PC-3 (cell line): ENCODE data around the gene AGAP5. TPM values are rescaled to one million over a fixed set of nuclear protein-coding genes. Genes with fewer than 3 reads are reported as not detected.
"Not testable (repeated sequence)": the region's sequence is repeated elsewhere in the genome, so short reads cannot be mapped to it uniquely, and the experiment has no call there.

ENCODE experiments used
- ATAC-seq: fragments of 200-7000 bp; cut with Tn5 transposase; 2 replicates; pipeline ENCODE4 v1.9.1; 2020; ENCODE audit warnings: mild to moderate bottlenecking, moderate library complexity
- BruUV-seq: library from RNA; stranded (reverse); fragments of 400-500 nt; replicated peaks from 2 replicates; lab custom pipeline; 2021; lab: Mats Ljungman, UMichigan
- CTCF ChIA-PET: fragments of 300-600 bp; sonication (Branson Sonifier 250); formaldehyde crosslinking; loops from one replicate; lab custom pipeline; 2022; ENCODE audit warnings: antibody characterized with exemption; lab: Charles Lee
- POLR2A ChIA-PET: fragments of 300-600 bp; sonication (Branson Sonifier 250); formaldehyde crosslinking; loops from one replicate; lab custom pipeline; 2022; ENCODE audit warnings: antibody characterized with exemption; ENCODE audit not compliant: unreplicated experiment; lab: Charles Lee
- DNase-seq: peaks from one replicate; pipeline ENCODE4 v3.0.0-alpha.2; 2015
- H2AFZ ChIP-seq: fragments of 300-600 bp; sonication (generic); 2 replicates; pipeline ENCODE4 v1.6.0; 2016; ENCODE audit warnings: antibody characterized with exemption, low read length
- H3F3A ChIP-seq: fragments of 300-600 bp; sonication (generic); one replicate; pipeline ENCODE4 v1.6.0; 2017; ENCODE audit warnings: antibody characterized with exemption, low read length, control low read depth, mild to moderate bottlenecking; ENCODE audit not compliant: unreplicated experiment
- H3K27ac ChIP-seq: fragments of 300-600 bp; sonication (generic); 2 replicates; pipeline ENCODE4 v1.5.1; 2016; ENCODE audit warnings: mild to moderate bottlenecking, low read length
- H3K27me3 ChIP-seq: fragments of 300-600 bp; sonication (generic); 2 replicates; pipeline ENCODE4 v1.6.1; 2016; ENCODE audit warnings: low read length, mixed read lengths
- H3K36me3 ChIP-seq: fragments of 300-600 bp; sonication (generic); 2 replicates; pipeline ENCODE4 v1.6.1; 2016; ENCODE audit warnings: low read depth, mixed run types, low read length, mixed read lengths
- H3K4me1 ChIP-seq: fragments of 300-600 bp; sonication (generic); 2 replicates; pipeline ENCODE4 v1.5.1; 2016; ENCODE audit warnings: low read length; ENCODE audit not compliant: insufficient read depth
- H3K4me2 ChIP-seq: fragments of 300-600 bp; sonication (generic); 2 replicates; pipeline ENCODE4 v1.6.0; 2016; ENCODE audit warnings: low read length
- H3K4me3 ChIP-seq: fragments of 300-600 bp; sonication (generic); 2 replicates; pipeline ENCODE4 v1.5.1; 2016; ENCODE audit warnings: mild to moderate bottlenecking, low read length, mixed read lengths
- H3K79me2 ChIP-seq: fragments of 300-600 bp; sonication (generic); 2 replicates; pipeline ENCODE4 v1.6.1; 2017; ENCODE audit warnings: low read length, mixed read lengths
- H3K9ac ChIP-seq: fragments of 300-600 bp; sonication (generic); 2 replicates; pipeline ENCODE4 v1.6.0; 2016; ENCODE audit warnings: mild to moderate bottlenecking, low read length
- H3K9me2 ChIP-seq: fragments of 300-600 bp; sonication (generic); replicated peaks from 2 replicates; pipeline ENCODE4 v1.6.1; 2016; ENCODE audit warnings: mixed run types, low read length, mixed read lengths
- H3K9me3 ChIP-seq: fragments of 300-600 bp; sonication (generic); 2 replicates; pipeline ENCODE4 v1.6.1; 2016; ENCODE audit warnings: low read length, mixed read lengths
- H4K20me1 ChIP-seq: fragments of 300-600 bp; sonication (generic); 2 replicates; pipeline ENCODE4 v1.6.1; 2016; ENCODE audit warnings: low read length, mixed read lengths
- intact Hi-C: fragments of 100-400 bp; cut with micrococcal nuclease; formaldehyde crosslinking; loops from 2 replicates; pipeline ENCODE4 v1.9.0; 2023
- total RNA-seq: library from RNA; depleted of rRNA; stranded (reverse); fragments of >200 nt; gene quantifications from 2 replicates; pipeline ENCODE4 v1.2.3, GENCODE V29; 2014

The AGAP5 gene
- total RNA-seq, 1 experiment from 2014 or later = 15.0 TPM

DNA sequence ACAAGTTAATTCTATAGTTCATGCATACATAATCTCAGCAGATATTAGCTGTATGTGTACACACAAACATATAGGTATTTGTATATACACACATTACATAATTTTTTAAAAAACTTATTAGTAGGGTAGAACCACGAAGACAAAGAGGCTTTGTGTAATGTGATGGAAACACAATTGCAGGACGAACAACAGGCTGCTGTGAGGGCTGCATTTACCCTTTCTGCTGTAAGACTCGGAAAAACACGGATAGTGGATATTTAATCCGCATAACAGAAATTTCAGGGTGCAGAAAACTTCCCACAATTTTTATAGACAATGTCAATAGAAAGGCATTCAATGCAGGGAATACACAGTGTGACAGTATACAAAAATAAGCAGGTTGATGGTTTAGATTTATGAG, 13.8 kb upstream of the AGAP5 start:
- H2AFZ ChIP-seq, POLR2A ChIA-PET, CTCF ChIA-PET, H3K4me1 ChIP-seq, H4K20me1 ChIP-seq, BruUV-seq, H3K27me3 ChIP-seq, H3K4me3 ChIP-seq, H3K4me2 ChIP-seq, H3K9ac ChIP-seq, H3F3A ChIP-seq, H3K79me2 ChIP-seq, DNase-seq, ATAC-seq, H3K9me3 ChIP-seq, intact Hi-C loops, H3K27ac ChIP-seq, H3K9me2 ChIP-seq: not testable (repeated sequence)
- H3K36me3 ChIP-seq = peaks cover 16% of the 10 kb centered on the region

GRCh38 chr10:73708122-73708521, 10.2 kb upstream of the AGAP5 start:
- peaks cover 25% of the 10 kb centered on the region for H3K4me1 ChIP-seq
- H3K27ac ChIP-seq, H3K4me2 ChIP-seq, H3K9me3 ChIP-seq, H3K27me3 ChIP-seq, POLR2A ChIA-PET, H4K20me1 ChIP-seq, H3K4me3 ChIP-seq, H3K9ac ChIP-seq, CTCF ChIA-PET, H3K9me2 ChIP-seq, intact Hi-C loops, BruUV-seq, H3F3A ChIP-seq, H2AFZ ChIP-seq, H3K79me2 ChIP-seq, H3K36me3 ChIP-seq: not testable (repeated sequence)
- DNase-seq = peak; percentile 7
- peak; percentile 50; the same call in 1 of the 2 replicates for ATAC-seq

GRCh38 chr10:73707628-73708027, 9.7 kb upstream of the AGAP5 start:
- POLR2A ChIA-PET, H3K4me2 ChIP-seq, H3K9ac ChIP-seq, H3K27me3 ChIP-seq, H4K20me1 ChIP-seq, H3K4me3 ChIP-seq, H3K27ac ChIP-seq, H3K79me2 ChIP-seq, intact Hi-C loops, H2AFZ ChIP-seq, H3K9me2 ChIP-seq, H3K9me3 ChIP-seq, BruUV-seq, H3F3A ChIP-seq, CTCF ChIA-PET, H3K36me3 ChIP-seq: not testable (repeated sequence)
- ATAC-seq = peak; percentile 20; the same call in 1 of the 2 replicates
- H3K4me1 ChIP-seq = peaks cover 25% of the 10 kb centered on the region
- DNase-seq = peak; percentile 17

DNA sequence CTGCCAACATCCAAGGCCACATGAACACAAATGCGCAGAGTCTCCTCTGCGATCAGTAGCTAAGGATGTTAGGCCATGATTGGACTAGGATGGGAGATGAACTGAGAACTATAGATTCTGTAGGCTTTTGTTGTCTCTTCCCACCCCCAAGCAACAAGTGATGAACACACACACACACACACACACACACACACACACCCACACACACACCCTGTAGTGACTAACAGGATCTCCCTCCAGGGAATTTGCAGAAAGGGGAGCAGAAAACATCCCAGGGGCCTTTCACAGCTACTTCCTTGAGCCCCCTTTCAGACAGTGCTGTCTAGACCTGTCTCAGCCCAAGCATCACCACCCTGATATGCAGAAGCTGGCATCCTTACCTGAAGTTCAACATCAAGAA, 8.6 kb upstream of the AGAP5 start:
- not testable (repeated sequence) for H2AFZ ChIP-seq

GRCh38 chr10:73705506-73706072, 7.7 kb upstream of the AGAP5 start:
- not testable (repeated sequence) for H3F3A ChIP-seq, H4K20me1 ChIP-seq, H3K9me3 ChIP-seq, BruUV-seq, H3K9me2 ChIP-seq, H3K27me3 ChIP-seq, H3K4me3 ChIP-seq, H3K36me3 ChIP-seq, H3K79me2 ChIP-seq
- Histone ChIP-seq H2AFZ (0 out of 2 replicates have a peak overlapping the region, but pooled peaks have one; percentile 49), H3K27ac (peak overlapping the region; percentile 52), H3K4me1 (peaks cover 25% of the 10 kb centered on the region), H3K9ac (peak overlapping the region; percentile 4; the same call in 1 of the 2 replicates), H3K4me2 (peak overlapping the region; percentile 60)
- intact Hi-C loops = loop anchor here (1.0 kb wide), 1 partner anchor 25 kb away; no protein-coding TSS in a partner anchor
- CTCF ChIA-PET = interaction anchor here (0.9 kb wide), 1 partner anchor 52 kb away, joined by 4 read pairs; no protein-coding TSS in a partner anchor
- peak; percentile 80 for DNase-seq
- peak; percentile 61 for ATAC-seq
- POLR2A ChIA-PET = interaction anchor here (0.5 to 0.9 kb wide), 2 partner anchors 27 to 103 kb away, joined by 4 to 8 read pairs; no protein-coding TSS in a partner anchor

More for the DNA sequence above, 8.6 kb upstream of the AGAP5 start:
- ATAC-seq, H3F3A ChIP-seq, H3K4me3 ChIP-seq, H3K9me3 ChIP-seq, intact Hi-C loops, BruUV-seq, H3K9ac ChIP-seq, H4K20me1 ChIP-seq, H3K36me3 ChIP-seq, H3K79me2 ChIP-seq, H3K27me3 ChIP-seq, POLR2A ChIA-PET, H3K9me2 ChIP-seq: not testable (repeated sequence)
- Histone ChIP-seq H3K4me2 (peak overlapping the region; percentile 60), H3K27ac (peak overlapping the region; percentile 52), H3K4me1 (peaks cover 25% of the 10 kb centered on the region)
- DNase-seq = peak; percentile 49
- CTCF ChIA-PET = interaction anchor here (0.9 kb wide), 1 partner anchor 53 kb away, joined by 4 read pairs; no protein-coding TSS in a partner anchor

- H3K9me3 ChIP-seq, H3K4me2 ChIP-seq, H2AFZ ChIP-seq, H4K20me1 ChIP-seq, H3K79me2 ChIP-seq, H3K9ac ChIP-seq, ATAC-seq, H3K4me3 ChIP-seq, H3K27ac ChIP-seq, H3K9me2 ChIP-seq, POLR2A ChIA-PET, H3F3A ChIP-seq, DNase-seq, H3K36me3 ChIP-seq, intact Hi-C loops, H3K27me3 ChIP-seq, CTCF ChIA-PET: not testable (repeated sequence)
- TSS peak; percentile 2 for BruUV-seq
- H3K4me1 ChIP-seq = peaks cover 25% of the 10 kb centered on the region
Observed at GRCh38 chr10:73703924-73704323, 6.0 kb upstream of the AGAP5 start.
